Calu3 (cell line): ENCODE results near the gene LIN52. TPM values are rescaled to one million over a fixed set of nuclear protein-coding genes. Genes with fewer than 3 reads are reported as not detected.

Experiments used
- BruUV-seq: library from RNA; stranded (reverse); fragments of 400-500 nt; replicated peaks from 2 replicates; lab custom pipeline; 2021; lab: Mats Ljungman, UMichigan
- CTCF ChIA-PET: fragments of 300-600 bp; sonication (Branson Sonifier 250); formaldehyde crosslinking; loops from one replicate; lab custom pipeline; 2022; ENCODE audit warnings: antibody characterized with exemption; lab: Charles Lee
- DNase-seq: peaks from one replicate; pipeline ENCODE4 v3.0.0; 2022
- H3K27ac Mint-ChIP-seq: one replicate; pipeline ENCODE4 v1.8.0; 2022; ENCODE audit warnings: mixed read lengths; ENCODE audit not compliant: unreplicated experiment
- H3K27me3 Mint-ChIP-seq: one replicate; pipeline ENCODE4 v1.8.0; 2022; ENCODE audit warnings: mixed read lengths; ENCODE audit not compliant: unreplicated experiment
- H3K36me3 Mint-ChIP-seq: one replicate; pipeline ENCODE4 v1.8.0; 2022; ENCODE audit warnings: mild to moderate bottlenecking, moderate library complexity, mixed read lengths; ENCODE audit not compliant: insufficient read depth, unreplicated experiment
- H3K4me1 Mint-ChIP-seq: one replicate; pipeline ENCODE4 v1.8.0; 2022; ENCODE audit warnings: mild to moderate bottlenecking, low read depth, mixed read lengths; ENCODE audit not compliant: unreplicated experiment
- H3K4me3 Mint-ChIP-seq: one replicate; pipeline ENCODE4 v1.8.0; 2022; ENCODE audit warnings: mild to moderate bottlenecking, low read depth, moderate library complexity, mixed read lengths; ENCODE audit not compliant: unreplicated experiment
- H3K9me3 Mint-ChIP-seq: one replicate; pipeline ENCODE4 v1.8.0; 2022; ENCODE audit warnings: low read depth, mixed read lengths; ENCODE audit not compliant: unreplicated experiment
- intact Hi-C: fragments of 100-400 bp; cut with micrococcal nuclease; formaldehyde crosslinking; loops from one replicate; pipeline ENCODE4 v1.10.0; 2022; ENCODE audit not compliant: unreplicated experiment
- total RNA-seq: library from RNA; stranded (reverse); gene quantifications from 2 replicates; pipeline ENCODE4 v1.2.3, GENCODE V29; 2022
- TF ChIP-seq, protein P1 (sequence below): fragments of 200-600 bp; IDR thresholded peaks from one replicate; pipeline ENCODE4 v1.8.0; 2022; ENCODE audit warnings: antibody characterized with exemption; ENCODE audit not compliant: unreplicated experiment

LIN52 gene
- total RNA-seq, 1 experiment from 2014 or later, result 11.2 TPM

DNA sequence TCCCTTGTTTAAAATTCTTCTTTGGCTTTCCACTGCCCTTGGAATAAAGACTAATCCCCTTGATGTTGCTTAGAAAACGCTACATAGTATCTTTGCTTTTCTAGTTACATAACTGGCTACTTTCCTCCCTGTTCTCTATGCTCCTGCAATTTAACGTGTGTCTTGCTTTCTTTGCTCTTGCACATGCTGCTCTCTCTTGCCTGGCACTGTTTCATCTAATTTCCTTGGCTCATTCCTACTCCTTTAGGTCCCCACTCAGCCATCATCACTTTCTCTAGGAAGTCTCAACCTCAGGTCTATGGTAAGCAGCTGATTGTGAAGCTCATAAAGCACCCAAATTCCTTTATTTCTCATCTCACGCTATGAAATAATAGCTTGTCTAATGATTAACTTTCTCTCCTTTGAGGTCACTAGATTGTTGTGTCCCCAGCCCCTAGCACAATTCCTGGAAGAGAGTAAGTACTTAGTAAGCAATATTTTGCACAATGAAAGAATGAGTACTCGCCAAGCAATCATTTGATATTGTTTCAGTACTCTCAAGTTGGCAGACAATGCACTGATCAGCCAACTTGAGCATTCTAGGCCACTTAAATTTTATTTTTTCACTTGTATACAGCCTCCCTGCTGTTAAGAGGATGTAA lies 3.8 kb upstream of the LIN52 start:
- Mint-ChIP-seq H3K27me3 (no peaks in the 10 kb centered on the region), H3K9me3 (no peaks in the 10 kb centered on the region), H3K4me3 (no peak overlapping the region), H3K27ac (no peak overlapping the region), H3K4me1 (peaks cover 16% of the 10 kb centered on the region), H3K36me3 (peaks cover 23% of the 10 kb centered on the region)
- CTCF ChIA-PET, result no interaction called here
- no TSS peak for BruUV-seq
- no peak for DNase-seq
- TF ChIP-seq, protein P1, sequence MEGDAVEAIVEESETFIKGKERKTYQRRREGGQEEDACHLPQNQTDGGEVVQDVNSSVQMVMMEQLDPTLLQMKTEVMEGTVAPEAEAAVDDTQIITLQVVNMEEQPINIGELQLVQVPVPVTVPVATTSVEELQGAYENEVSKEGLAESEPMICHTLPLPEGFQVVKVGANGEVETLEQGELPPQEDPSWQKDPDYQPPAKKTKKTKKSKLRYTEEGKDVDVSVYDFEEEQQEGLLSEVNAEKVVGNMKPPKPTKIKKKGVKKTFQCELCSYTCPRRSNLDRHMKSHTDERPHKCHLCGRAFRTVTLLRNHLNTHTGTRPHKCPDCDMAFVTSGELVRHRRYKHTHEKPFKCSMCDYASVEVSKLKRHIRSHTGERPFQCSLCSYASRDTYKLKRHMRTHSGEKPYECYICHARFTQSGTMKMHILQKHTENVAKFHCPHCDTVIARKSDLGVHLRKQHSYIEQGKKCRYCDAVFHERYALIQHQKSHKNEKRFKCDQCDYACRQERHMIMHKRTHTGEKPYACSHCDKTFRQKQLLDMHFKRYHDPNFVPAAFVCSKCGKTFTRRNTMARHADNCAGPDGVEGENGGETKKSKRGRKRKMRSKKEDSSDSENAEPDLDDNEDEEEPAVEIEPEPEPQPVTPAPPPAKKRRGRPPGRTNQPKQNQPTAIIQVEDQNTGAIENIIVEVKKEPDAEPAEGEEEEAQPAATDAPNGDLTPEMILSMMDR, result no peak
- intact Hi-C loops, result no loop called here

DNA sequence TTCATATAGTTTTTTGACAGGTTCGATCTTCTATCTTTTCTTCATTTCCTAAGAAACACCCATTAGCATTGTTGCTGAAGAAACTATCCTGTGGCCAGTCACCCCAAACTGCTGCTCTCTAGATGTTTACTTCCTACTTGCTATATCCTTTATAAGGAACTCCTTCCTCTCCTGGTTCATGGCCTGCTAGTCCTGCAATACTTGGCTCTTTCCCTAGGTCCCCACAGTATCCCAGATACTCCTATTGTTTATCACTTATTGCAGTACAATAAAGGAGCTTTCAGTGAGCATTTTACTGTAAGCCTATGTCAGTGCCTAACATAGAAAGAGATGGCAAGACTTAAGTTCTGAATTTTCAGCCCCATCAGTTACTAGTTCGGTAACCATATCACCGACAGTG lies 3.3 kb upstream of the LIN52 start:
- CTCF ChIA-PET, result interaction anchor here (0.6 kb wide), 1 partner anchor 707 kb away, joined by 5 read pairs; no protein-coding TSS in a partner anchor

DNA sequence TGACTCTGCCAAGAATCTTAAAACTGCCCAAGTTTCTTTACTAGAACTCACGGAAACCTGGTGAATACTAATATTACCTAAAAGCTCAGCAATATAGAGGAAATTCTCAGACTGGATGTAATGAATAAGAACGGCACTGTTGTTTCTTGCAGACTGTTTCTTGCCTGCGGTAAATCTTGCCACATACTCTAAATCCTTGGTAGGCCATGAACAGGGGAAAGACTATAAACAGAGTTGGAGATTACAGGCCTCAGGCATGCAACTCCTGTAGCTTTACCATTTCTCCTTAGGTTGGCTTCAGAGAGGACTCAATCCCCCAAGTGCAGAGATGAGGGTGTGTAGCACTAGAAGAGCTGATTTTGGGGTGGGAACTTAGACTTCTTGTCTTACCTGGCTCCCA lies 1.6 kb upstream of the LIN52 start:
- H3K36me3 Mint-ChIP-seq, result peaks cover 23% of the 10 kb centered on the region
- H3K9me3 Mint-ChIP-seq, result no peaks in the 10 kb centered on the region
- peaks cover 16% of the 10 kb centered on the region for H3K4me1 Mint-ChIP-seq
- no TSS peak for BruUV-seq
- no peak overlapping the region for H3K27ac Mint-ChIP-seq
- intact Hi-C loops, result no loop called here
- CTCF ChIA-PET, result no interaction called here
- DNase-seq, result no peak
- TF ChIP-seq, protein P1, result no peak
- peak overlapping the region; percentile 93 for H3K4me3 Mint-ChIP-seq
- no peaks in the 10 kb centered on the region for H3K27me3 Mint-ChIP-seq

More for the DNA sequence above, 3.3 kb upstream of the LIN52 start:
- Mint-ChIP-seq H3K4me3 (no peak overlapping the region), H3K27me3 (no peaks in the 10 kb centered on the region), H3K4me1 (peaks cover 16% of the 10 kb centered on the region), H3K27ac (no peak overlapping the region), H3K9me3 (no peaks in the 10 kb centered on the region), H3K36me3 (peaks cover 23% of the 10 kb centered on the region)
- DNase-seq, result no peak
- TF ChIP-seq, protein P1, result no peak
- intact Hi-C loops, result no loop called here
- BruUV-seq, result no TSS peak

DNA sequence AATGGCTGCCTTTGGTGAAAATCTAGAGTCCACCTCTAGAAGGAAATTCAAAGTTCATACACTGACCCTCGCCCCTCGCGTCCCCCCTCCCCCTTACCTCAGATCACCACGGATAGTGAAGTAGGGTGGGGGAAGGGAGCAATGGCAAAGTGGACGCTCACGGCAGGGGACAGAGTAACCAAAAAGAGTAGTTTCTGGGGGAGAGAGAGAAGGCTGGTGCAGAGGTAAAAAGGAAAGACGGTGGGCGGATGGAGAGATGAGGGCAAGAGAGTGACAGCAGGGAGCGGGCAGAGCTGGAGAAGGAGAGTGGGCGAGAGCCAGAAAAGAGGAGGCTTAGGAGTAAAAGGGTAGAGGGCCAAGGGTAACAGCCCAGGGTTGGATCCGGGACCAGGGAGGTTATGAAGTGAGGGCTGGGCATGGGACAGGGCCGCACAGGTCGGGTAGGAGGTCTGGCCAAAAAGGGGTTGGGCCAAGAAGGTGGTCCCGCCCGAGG lies 926 bp upstream of the LIN52 start:
- Mint-ChIP-seq H3K4me3 (peak overlapping the region; percentile 93), H3K36me3 (peaks cover 23% of the 10 kb centered on the region), H3K27me3 (no peaks in the 10 kb centered on the region), H3K4me1 (peaks cover 16% of the 10 kb centered on the region), H3K27ac (peak overlapping the region; percentile 96), H3K9me3 (no peaks in the 10 kb centered on the region)
- CTCF ChIA-PET, result interaction anchor here (0.5 kb wide), 1 partner anchor 246 kb away, joined by 3 read pairs; no protein-coding TSS in a partner anchor
- TF ChIP-seq, protein P1, result no peak
- no TSS peak for BruUV-seq
- no peak for DNase-seq
- intact Hi-C loops, result no loop called here
